Amniotic stem cell (primary cell): Measurements from ENCODE around the gene TRPM5.

Source experiments
- DNase-seq: peaks from one replicate; lab custom pipeline; 2025; lab: John Stamatoyannopoulos, UW

The TRPM5 gene

GRCh38 chr11:2468363-2469235, 24.3 kb upstream of the TRPM5 start:
- DNase-seq, result no peak

- no peak for DNase-seq
Observed at GRCh38 chr11:2467695-2468055, 23.4 kb upstream of the TRPM5 start.

- no peak for DNase-seq
Observed at GRCh38 chr11:2466869-2467694, 22.8 kb upstream of the TRPM5 start.

GRCh38 chr11:2466069-2466801, 21.9 kb upstream of the TRPM5 start:
- DNase-seq, result no peak

GRCh38 chr11:2465202-2466068, 21.1 kb upstream of the TRPM5 start:
- DNase-seq, result no peak

GRCh38 chr11:2464451-2465165, 20.3 kb upstream of the TRPM5 start:
- DNase-seq, result no peak

- no peak for DNase-seq
Observed at GRCh38 chr11:2463766-2464277, 19.5 kb upstream of the TRPM5 start.

- DNase-seq, result no peak
Observed at GRCh38 chr11:2462986-2463765, 18.9 kb upstream of the TRPM5 start.

- no peak for DNase-seq
Observed at GRCh38 chr11:2462543-2462985, 18.2 kb upstream of the TRPM5 start.

- no peak for DNase-seq
Observed at GRCh38 chr11:2461956-2462542, 17.7 kb upstream of the TRPM5 start.

- DNase-seq, result no peak
Observed at GRCh38 chr11:2461253-2461955, 17.1 kb upstream of the TRPM5 start.

GRCh38 chr11:2460540-2461252, 16.4 kb upstream of the TRPM5 start:
- no peak for DNase-seq

- no peak for DNase-seq
Observed at GRCh38 chr11:2459796-2460531, 15.7 kb upstream of the TRPM5 start.

GRCh38 chr11:2459016-2459725, 14.9 kb upstream of the TRPM5 start:
- DNase-seq, result no peak

- DNase-seq, result no peak
Observed at GRCh38 chr11:2458321-2458720, 14.0 kb upstream of the TRPM5 start.

GRCh38 chr11:2453436-2453835, 9.1 kb upstream of the TRPM5 start:
- DNase-seq, result no peak
